Small intestine (tissue), 7 donors: ENCODE results near the gene TMEM132A. TPM values are rescaled to one million over a fixed set of nuclear protein-coding genes. Genes with fewer than 3 reads are reported as not detected.

Experiments
- DNase-seq, 2 donors: peaks; one replicate each; pipeline versions ENCODE4 v3.0.0 to v3.0.0-alpha.2; 2013
- FAIRE-seq: peaks from 2 replicates; lab custom pipeline; 2012; peaks lifted over from hg19 to GRCh38; lab: Jason Lieb, UNC
- H3K27ac ChIP-seq, 3 donors: one replicate each; pipeline ENCODE4 v1.5.1; 2013; ENCODE audit warnings: low read length in 2 of 3, mild to moderate bottlenecking in 2 of 3, control low read depth in 1 of 3, inconsistent platforms in 1 of 3, low read depth in 1 of 3, moderate library complexity in 1 of 3
- H3K27me3 ChIP-seq, 3 donors: one replicate each; pipeline ENCODE4 v1.6.1; 2013; ENCODE audit warnings: low read length in 3 of 3, inconsistent platforms in 1 of 3; ENCODE audit not compliant: control insufficient read depth in 3 of 3, insufficient read depth in 3 of 3
- H3K36me3 ChIP-seq, 3 donors: one replicate each; pipeline ENCODE4 v1.6.1; 2013; ENCODE audit warnings: low read length in 3 of 3, inconsistent platforms in 1 of 3, low read depth in 1 of 3, mild to moderate bottlenecking in 1 of 3, moderate library complexity in 1 of 3; ENCODE audit not compliant: control insufficient read depth in 3 of 3, insufficient read depth in 2 of 3
- H3K4me1 ChIP-seq, 3 donors: one replicate each; pipeline ENCODE4 v1.6.1; 2013; ENCODE audit warnings: low read length in 2 of 3, inconsistent platforms in 1 of 3, low read depth in 1 of 3, mild to moderate bottlenecking in 1 of 3, moderate library complexity in 1 of 3; ENCODE audit not compliant: control insufficient read depth in 3 of 3, insufficient read depth in 2 of 3
- H3K4me3 ChIP-seq, 3 donors: one replicate each; pipeline ENCODE4 v1.5.1; 2013; ENCODE audit warnings: low read length in 3 of 3, control low read depth in 1 of 3, inconsistent platforms in 1 of 3, low read depth in 1 of 3, mild to moderate bottlenecking in 1 of 3, moderate library complexity in 1 of 3
- H3K9me3 ChIP-seq, 2 donors: one replicate each; pipeline ENCODE4 v1.6.1; 2013; ENCODE audit warnings: low read depth in 1 of 2, low read length in 1 of 2; ENCODE audit not compliant: control insufficient read depth in 2 of 2, insufficient read depth in 1 of 2
- WGBS, 3 donors: extraction: QIAGEN DNeasy Blood & Tissue Kit; methylation state at CpG; one replicate each; pipeline ENCODE4 v1.1.7; 2013; 5-methylcytosine and 5-hydroxymethylcytosine counted together
- polyA plus RNA-seq, 4 donors: library from polyadenylated mRNA; stranded (reverse) in 3 of 4; unstranded in 1 of 4; fragments of 200-250 nt in 3 of 4; fragments of 120-200 nt in 1 of 4; gene quantifications; one replicate each; pipeline versions ENCODE4 v1.2.1 to v1.2.3, GENCODE V29; 2013
- donor health status: healthy with polysubstance abuse.
- donor health status: control.
- donor health status: control.
- donor health status: Bipolar disorder and iron deficiency.
- donor health status: healthy.

The TMEM132A gene
- polyA plus RNA-seq, 4 donors: 0.89 to 8.6 (median 4.0) TPM

- no peak overlapping the region for H3K4me3 ChIP-seq
- 73 to 85% (median 85%) methylated on average over 6 of the region's 6 CpGs for WGBS, 3 donors
- peaks cover 0 to 34% (median 0%) of the 10 kb centered on the region in 3 donors for H3K36me3 ChIP-seq
- H3K9me3 ChIP-seq: no peaks in the 10 kb centered on the region
- DNase-seq (no peak), FAIRE-seq (no peak)
- H3K4me1 ChIP-seq: peaks cover 0 to 10% (median 0%) of the 10 kb centered on the region in 3 donors
- H3K27me3 ChIP-seq: peaks cover 0 to 3% (median 0%) of the 10 kb centered on the region in 3 donors
- no peak overlapping the region for H3K27ac ChIP-seq
These were observed 17.3 kb downstream of the TMEM132A start for GRCh38 chr11:60941371-60942119.

- no peak overlapping the region for H3K4me3 ChIP-seq
- peaks cover 0 to 3% (median 0%) of the 10 kb centered on the region in 3 donors for H3K27me3 ChIP-seq
- peaks cover 0 to 10% (median 0%) of the 10 kb centered on the region in 3 donors for H3K4me1 ChIP-seq
- peaks cover 0 to 28% (median 0%) of the 10 kb centered on the region in 3 donors for H3K36me3 ChIP-seq
- H3K9me3 ChIP-seq: no peaks in the 10 kb centered on the region
- WGBS, 3 donors: 81 to 95% (median 95%) methylated on average over 4 of the region's 4 CpGs
- no peak overlapping the region for H3K27ac ChIP-seq
- DNase-seq (no peak), FAIRE-seq (no peak)
These were observed 18.0 kb downstream of the TMEM132A start for GRCh38 chr11:60942219-60942618.

GRCh38 chr11:60942970-60943565, 18.8 kb downstream of the TMEM132A start:
- peaks cover 0 to 3% (median 0%) of the 10 kb centered on the region in 3 donors for H3K27me3 ChIP-seq
- DNase-seq: no peak
- no peak overlapping the region for H3K4me3 ChIP-seq
- peaks cover 0 to 10% (median 0%) of the 10 kb centered on the region in 3 donors for H3K4me1 ChIP-seq
- H3K36me3 ChIP-seq: peaks cover 0 to 27% (median 0%) of the 10 kb centered on the region in 3 donors
- H3K9me3 ChIP-seq: no peaks in the 10 kb centered on the region
- 54 to 67% (median 55%) methylated on average over 9 of the region's 9 CpGs for WGBS, 3 donors
- FAIRE-seq: no peak
- H3K27ac ChIP-seq: no peak overlapping the region

- FAIRE-seq (no peak), DNase-seq (no peak)
- Histone ChIP-seq H3K36me3 (peaks cover 0 to 25% (median 0%) of the 10 kb centered on the region in 3 donors), H3K27ac (no peak overlapping the region), H3K4me3 (no peak overlapping the region), H3K27me3 (peaks cover 0 to 3% (median 0%) of the 10 kb centered on the region in 3 donors), H3K4me1 (peaks cover 0 to 6% (median 0%) of the 10 kb centered on the region in 3 donors), H3K9me3 (no peaks in the 10 kb centered on the region)
- WGBS, 3 donors: 82 to 91% (median 84%) methylated on average over 11 of the region's 11 CpGs
These were observed 20.4 kb downstream of the TMEM132A start for GRCh38 chr11:60944490-60945294.

- DNase-seq: no peak
- Histone ChIP-seq H3K4me3 (no peak overlapping the region), H3K9me3 (no peaks in the 10 kb centered on the region), H3K36me3 (peaks cover 0 to 25% (median 0%) of the 10 kb centered on the region in 3 donors), H3K4me1 (peaks cover 0 to 1% (median 0%) of the 10 kb centered on the region in 3 donors), H3K27ac (no peak overlapping the region), H3K27me3 (peaks cover 0 to 7% (median 0%) of the 10 kb centered on the region in 3 donors)
- WGBS, 3 donors: 89 to 96% (median 91%) methylated on average over 5 of the region's 5 CpGs
- FAIRE-seq: no peak
These were observed 21.0 kb downstream of the TMEM132A start for GRCh38 chr11:60945295-60945667.

GRCh38 chr11:60946601-60947264, 22.5 kb downstream of the TMEM132A start:
- Histone ChIP-seq H3K27ac (no peak overlapping the region), H3K36me3 (peaks cover 0 to 22% (median 0%) of the 10 kb centered on the region in 3 donors), H3K4me1 (peaks cover 0 to 3% (median 0%) of the 10 kb centered on the region in 3 donors), H3K4me3 (no peak overlapping the region), H3K9me3 (no peaks in the 10 kb centered on the region), H3K27me3 (peaks cover 0 to 14% (median 0%) of the 10 kb centered on the region in 3 donors)
- FAIRE-seq (no peak), DNase-seq (no peak)
- WGBS, 3 donors: 87 to 90% (median 89%) methylated on average over 11 to 15 of the region's 15 CpGs

GRCh38 chr11:60947700-60948099, 23.4 kb downstream of the TMEM132A start:
- Histone ChIP-seq H3K27me3 (peaks cover 0 to 14% (median 0%) of the 10 kb centered on the region in 3 donors), H3K4me1 (peaks cover 0 to 7% (median 2%) of the 10 kb centered on the region in 3 donors), H3K9me3 (no peaks in the 10 kb centered on the region), H3K4me3 (no peak overlapping the region), H3K36me3 (peaks cover 0 to 17% (median 0%) of the 10 kb centered on the region in 3 donors), H3K27ac (no peak overlapping the region)
- no peak for FAIRE-seq
- 53 to 65% (median 54%) methylated on average over 2 of the region's 2 CpGs for WGBS, 3 donors
- no peak for DNase-seq
